Chondrocyte (in vitro differentiated cells): ENCODE measurements around the gene PEPD. TPM values are rescaled to one million over a fixed set of nuclear protein-coding genes. Genes with fewer than 3 reads are reported as not detected.
A peak's percentile ranks its signal among the peaks of the same experiment; 100 is the strongest.

Experiments
- DNase-seq: peaks from one replicate; pipeline ENCODE4 v3.0.0; 2021; ENCODE audit warnings: mixed read lengths, low spot score
- H3K27ac Mint-ChIP-seq: one replicate; pipeline ENCODE4 v1.8.0; 2021; ENCODE audit warnings: mild to moderate bottlenecking, moderate library complexity, mixed read lengths; ENCODE audit not compliant: unreplicated experiment
- H3K27me3 Mint-ChIP-seq: 2 replicates; pipeline ENCODE4 v1.8.0; 2021; ENCODE audit warnings: low read depth, mixed read lengths
- H3K36me3 Mint-ChIP-seq: 2 replicates; pipeline ENCODE4 v1.8.0; 2021; ENCODE audit warnings: low read depth, mixed read lengths
- H3K4me1 Mint-ChIP-seq: 2 replicates; pipeline ENCODE4 v1.8.0; 2021; ENCODE audit warnings: low read depth, mild to moderate bottlenecking, mixed read lengths
- H3K4me3 Mint-ChIP-seq: one replicate; pipeline ENCODE4 v1.8.0; 2021; ENCODE audit warnings: mild to moderate bottlenecking, moderate library complexity, mixed read lengths; ENCODE audit not compliant: unreplicated experiment
- H3K9me3 Mint-ChIP-seq: 2 replicates; pipeline ENCODE4 v1.8.0; 2021; ENCODE audit warnings: low read depth, mixed read lengths
- total RNA-seq: library from RNA; stranded (reverse); gene quantifications from 3 replicates; pipeline ENCODE4 v1.2.1, GENCODE V29; 2021
- TF ChIP-seq, protein P1 (sequence below): fragments of 200-600 bp; sonication (generic); IDR thresholded peaks from 2 replicates; pipeline ENCODE4 v1.5.0; 2021; ENCODE audit warnings: antibody characterized with exemption, mild to moderate bottlenecking, moderate library complexity

The PEPD gene
- total RNA-seq, 1 donor from 2014 or later: 55.6 TPM

DNA sequence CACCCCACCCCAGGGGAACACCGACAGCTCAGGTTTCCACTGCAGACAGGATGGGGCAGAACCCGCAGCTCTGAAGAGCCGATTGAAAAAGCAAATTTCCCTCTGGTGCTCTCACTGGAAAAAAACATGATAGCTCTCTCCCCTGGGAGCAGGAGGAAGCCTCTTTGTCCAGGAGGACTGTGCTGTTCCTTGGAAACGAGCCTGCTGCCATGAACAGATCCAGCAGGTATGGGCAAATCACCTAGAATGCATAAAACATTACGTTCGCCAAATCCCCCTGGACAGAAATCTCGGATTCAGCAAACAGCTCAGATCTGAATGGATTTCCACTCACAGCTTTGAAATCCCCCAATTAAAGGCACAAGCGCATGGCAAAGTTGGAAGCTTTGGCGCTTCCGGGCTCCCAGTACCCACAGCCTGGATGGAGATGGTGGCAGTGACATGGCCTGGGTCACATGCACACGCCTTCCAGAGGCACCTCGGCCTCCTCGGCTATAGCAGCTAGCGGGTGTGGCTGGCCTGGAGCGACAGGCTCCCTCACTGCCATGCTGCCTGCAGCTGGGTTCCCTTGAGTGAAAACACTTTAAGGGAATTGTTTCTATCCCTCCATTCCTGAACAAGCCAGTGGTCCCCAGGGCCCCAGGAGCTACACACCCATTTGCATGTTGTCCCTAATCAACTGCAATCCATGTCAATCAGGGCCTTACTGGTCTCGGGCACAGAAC lies 89.0 kb downstream of the PEPD start:
- Mint-ChIP-seq H3K4me1 (peaks cover 5% of the 10 kb centered on the region), H3K36me3 (peaks cover 1% of the 10 kb centered on the region), H3K4me3 (no peak overlapping the region), H3K9me3 (no peaks in the 10 kb centered on the region), H3K27me3 (peaks cover 2% of the 10 kb centered on the region), H3K27ac (no peak overlapping the region)
- peak; percentile 54 for DNase-seq
- TF ChIP-seq, protein P1, sequence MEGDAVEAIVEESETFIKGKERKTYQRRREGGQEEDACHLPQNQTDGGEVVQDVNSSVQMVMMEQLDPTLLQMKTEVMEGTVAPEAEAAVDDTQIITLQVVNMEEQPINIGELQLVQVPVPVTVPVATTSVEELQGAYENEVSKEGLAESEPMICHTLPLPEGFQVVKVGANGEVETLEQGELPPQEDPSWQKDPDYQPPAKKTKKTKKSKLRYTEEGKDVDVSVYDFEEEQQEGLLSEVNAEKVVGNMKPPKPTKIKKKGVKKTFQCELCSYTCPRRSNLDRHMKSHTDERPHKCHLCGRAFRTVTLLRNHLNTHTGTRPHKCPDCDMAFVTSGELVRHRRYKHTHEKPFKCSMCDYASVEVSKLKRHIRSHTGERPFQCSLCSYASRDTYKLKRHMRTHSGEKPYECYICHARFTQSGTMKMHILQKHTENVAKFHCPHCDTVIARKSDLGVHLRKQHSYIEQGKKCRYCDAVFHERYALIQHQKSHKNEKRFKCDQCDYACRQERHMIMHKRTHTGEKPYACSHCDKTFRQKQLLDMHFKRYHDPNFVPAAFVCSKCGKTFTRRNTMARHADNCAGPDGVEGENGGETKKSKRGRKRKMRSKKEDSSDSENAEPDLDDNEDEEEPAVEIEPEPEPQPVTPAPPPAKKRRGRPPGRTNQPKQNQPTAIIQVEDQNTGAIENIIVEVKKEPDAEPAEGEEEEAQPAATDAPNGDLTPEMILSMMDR: no peak

DNA sequence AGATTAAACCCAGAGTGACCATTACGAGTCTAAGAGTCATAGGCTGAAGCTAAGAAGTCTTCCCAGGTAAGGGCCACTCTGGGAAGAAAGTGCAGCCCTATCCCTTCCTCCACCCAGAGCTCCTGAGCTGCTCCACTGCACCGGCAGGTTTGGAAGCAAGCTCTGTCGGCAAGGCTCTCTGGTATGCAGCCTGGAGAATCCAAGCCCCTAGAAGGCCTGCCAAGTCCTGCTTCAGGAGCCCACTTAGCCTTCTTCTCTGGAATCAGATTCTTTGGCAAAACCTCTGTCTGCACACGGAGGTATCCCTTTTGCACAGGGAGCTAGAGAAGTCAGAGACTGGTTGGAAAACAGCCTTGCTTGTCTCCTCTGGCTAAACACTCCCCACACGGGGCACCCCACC lies 89.6 kb downstream of the PEPD start:
- TF ChIP-seq, protein P1: no peak
- no peak overlapping the region for H3K27ac Mint-ChIP-seq
- peak; percentile 30 for DNase-seq
- H3K4me3 Mint-ChIP-seq: no peak overlapping the region
- H3K27me3 Mint-ChIP-seq: peaks cover 2% of the 10 kb centered on the region
- H3K36me3 Mint-ChIP-seq: peaks cover 1% of the 10 kb centered on the region
- no peaks in the 10 kb centered on the region for H3K9me3 Mint-ChIP-seq
- H3K4me1 Mint-ChIP-seq: peaks cover 5% of the 10 kb centered on the region

- no peak overlapping the region for H3K27ac Mint-ChIP-seq
- TF ChIP-seq, protein P1: peak; percentile 85
- peaks cover 2% of the 10 kb centered on the region for H3K27me3 Mint-ChIP-seq
- no peak overlapping the region for H3K4me3 Mint-ChIP-seq
- DNase-seq: peak; percentile 85
- peaks cover 1% of the 10 kb centered on the region for H3K36me3 Mint-ChIP-seq
- peaks cover 5% of the 10 kb centered on the region for H3K4me1 Mint-ChIP-seq
- no peaks in the 10 kb centered on the region for H3K9me3 Mint-ChIP-seq
Measured at GRCh38 chr19:33430674-33431277, 90.8 kb downstream of the PEPD start.

- Mint-ChIP-seq H3K9me3 (no peaks in the 10 kb centered on the region), H3K27me3 (peaks cover 2% of the 10 kb centered on the region), H3K4me1 (peaks cover 4% of the 10 kb centered on the region), H3K4me3 (no peak overlapping the region), H3K36me3 (peaks cover 1% of the 10 kb centered on the region), H3K27ac (no peak overlapping the region)
- TF ChIP-seq, protein P1: no peak
- DNase-seq: peak; percentile 58
Measured at GRCh38 chr19:33429891-33430673, 91.5 kb downstream of the PEPD start.

- TF ChIP-seq, protein P1: no peak
Measured at GRCh38 chr19:33428627-33429125, 92.9 kb downstream of the PEPD start.

More at GRCh38 chr19:33428627-33429125, 92.9 kb downstream of the PEPD start:
- no peak overlapping the region for H3K27ac Mint-ChIP-seq
- peaks cover 2% of the 10 kb centered on the region for H3K27me3 Mint-ChIP-seq
- peak; percentile 14 for DNase-seq
- no peaks in the 10 kb centered on the region for H3K4me1 Mint-ChIP-seq
- no peak overlapping the region for H3K4me3 Mint-ChIP-seq
- peaks cover 1% of the 10 kb centered on the region for H3K36me3 Mint-ChIP-seq
- no peaks in the 10 kb centered on the region for H3K9me3 Mint-ChIP-seq
